Smooth muscle cell (in vitro differentiated cells): Measurements from ENCODE around the gene PTGDR2. TPM values are rescaled to one million over a fixed set of nuclear protein-coding genes. Genes with fewer than 3 reads are reported as not detected.
A peak's percentile ranks its signal among the peaks of the same experiment; 100 is the strongest.

Source experiments
- DNase-seq: peaks from one replicate; lab custom pipeline; 2025; ENCODE audit not compliant: unreplicated experiment; lab: John Stamatoyannopoulos, UW
- H2AFZ ChIP-seq: fragments of 200-600 bp; sonication (generic); 2 replicates; pipeline ENCODE4 v1.6.0; 2016; ENCODE audit warnings: antibody characterized with exemption, low read depth, mild to moderate bottlenecking
- H3F3A ChIP-seq: fragments of 200-600 bp; sonication (generic); 2 replicates; pipeline ENCODE4 v1.6.0; 2017; ENCODE audit warnings: antibody characterized with exemption, low read depth
- H3K27ac ChIP-seq: fragments of 200-600 bp; sonication (generic); 2 replicates; pipeline ENCODE4 v1.5.1; 2016; ENCODE audit warnings: low read depth, mild to moderate bottlenecking
- H3K27me3 ChIP-seq: fragments of 200-600 bp; sonication (generic); 2 replicates; pipeline ENCODE4 v1.6.1; 2016; ENCODE audit warnings: low read depth, mild to moderate bottlenecking
- H3K36me3 ChIP-seq: fragments of 200-600 bp; sonication (generic); 2 replicates; pipeline ENCODE4 v1.5.1; 2016; ENCODE audit warnings: low read depth
- H3K4me1 ChIP-seq: fragments of 200-600 bp; sonication (generic); 2 replicates; pipeline ENCODE4 v1.5.1; 2016; ENCODE audit warnings: low read depth
- H3K4me2 ChIP-seq: fragments of 200-600 bp; sonication (generic); 2 replicates; pipeline ENCODE4 v1.6.0; 2016; ENCODE audit warnings: mild to moderate bottlenecking
- H3K4me3 ChIP-seq: fragments of 200-600 bp; sonication (generic); 2 replicates; pipeline ENCODE4 v1.5.1; 2016; ENCODE audit warnings: mild to moderate bottlenecking
- H3K79me2 ChIP-seq: fragments of 200-600 bp; sonication (generic); 2 replicates; pipeline ENCODE4 v1.6.0; 2016; ENCODE audit warnings: low read depth, mild to moderate bottlenecking
- H3K9ac ChIP-seq: fragments of 200-600 bp; sonication (generic); 2 replicates; pipeline ENCODE4 v1.6.0; 2016; ENCODE audit warnings: low read depth
- H3K9me3 ChIP-seq: fragments of 200-600 bp; sonication (generic); replicated peaks from 2 replicates; pipeline ENCODE4 v1.5.1; 2016; ENCODE audit warnings: low read depth
- H4K20me1 ChIP-seq: fragments of 200-600 bp; sonication (generic); 2 replicates; pipeline ENCODE4 v1.6.0; 2016; ENCODE audit warnings: low read depth
- WGBS: methylation state at CpG from one replicate; pipeline ENCODE4 v1.1.7; 2016; ENCODE audit warnings: low lambda C conversion rate; 5-methylcytosine and 5-hydroxymethylcytosine counted together
- polyA plus RNA-seq: library from polyadenylated mRNA; unstranded; fragments of >200 nt; fragmentation: Nextera tagmentation; extraction: Ambion mirVana; gene quantifications from 2 replicates; pipeline ENCODE4 v1.2.1, GENCODE V29; 2016
- total RNA-seq: library from RNA; depleted of rRNA; stranded (reverse); fragments of >200 nt; gene quantifications from 2 replicates; pipeline ENCODE4 v1.2.3, GENCODE V29; 2014
- TF ChIP-seq, protein P1 (sequence below): fragments of 200-600 bp; sonication (generic); IDR thresholded peaks from 2 replicates; pipeline ENCODE4 v1.5.1; 2017; ENCODE audit warnings: borderline replicate concordance, mild to moderate bottlenecking, antibody characterized with exemption; ENCODE audit not compliant: insufficient read depth, poor library complexity, severe bottlenecking

The PTGDR2 gene
- total and polyA plus RNA-seq, 2 experiments from 2014 or later, result 0.04 to 0.08 TPM

GRCh38 chr11:60847896-60848295 lies 7.9 kb downstream of the PTGDR2 start:
- no peak overlapping the region for H2AFZ ChIP-seq
- H4K20me1 ChIP-seq, result no peaks in the 10 kb centered on the region
- DNase-seq, result no peak
- TF ChIP-seq, protein P1, sequence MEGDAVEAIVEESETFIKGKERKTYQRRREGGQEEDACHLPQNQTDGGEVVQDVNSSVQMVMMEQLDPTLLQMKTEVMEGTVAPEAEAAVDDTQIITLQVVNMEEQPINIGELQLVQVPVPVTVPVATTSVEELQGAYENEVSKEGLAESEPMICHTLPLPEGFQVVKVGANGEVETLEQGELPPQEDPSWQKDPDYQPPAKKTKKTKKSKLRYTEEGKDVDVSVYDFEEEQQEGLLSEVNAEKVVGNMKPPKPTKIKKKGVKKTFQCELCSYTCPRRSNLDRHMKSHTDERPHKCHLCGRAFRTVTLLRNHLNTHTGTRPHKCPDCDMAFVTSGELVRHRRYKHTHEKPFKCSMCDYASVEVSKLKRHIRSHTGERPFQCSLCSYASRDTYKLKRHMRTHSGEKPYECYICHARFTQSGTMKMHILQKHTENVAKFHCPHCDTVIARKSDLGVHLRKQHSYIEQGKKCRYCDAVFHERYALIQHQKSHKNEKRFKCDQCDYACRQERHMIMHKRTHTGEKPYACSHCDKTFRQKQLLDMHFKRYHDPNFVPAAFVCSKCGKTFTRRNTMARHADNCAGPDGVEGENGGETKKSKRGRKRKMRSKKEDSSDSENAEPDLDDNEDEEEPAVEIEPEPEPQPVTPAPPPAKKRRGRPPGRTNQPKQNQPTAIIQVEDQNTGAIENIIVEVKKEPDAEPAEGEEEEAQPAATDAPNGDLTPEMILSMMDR, result no peak
- no peak overlapping the region for H3K4me3 ChIP-seq
- H3K79me2 ChIP-seq, result peaks cover 12% of the 10 kb centered on the region
- H3K27ac ChIP-seq, result no peak overlapping the region
- no peaks in the 10 kb centered on the region for H3F3A ChIP-seq
- 95% methylated on average over 12 of the region's 12 CpGs for WGBS
- no peaks in the 10 kb centered on the region for H3K9me3 ChIP-seq
- H3K4me1 ChIP-seq, result peaks cover 17% of the 10 kb centered on the region
- H3K4me2 ChIP-seq, result no peak overlapping the region
- H3K36me3 ChIP-seq, result no peaks in the 10 kb centered on the region
- peaks cover 5% of the 10 kb centered on the region for H3K27me3 ChIP-seq
- H3K9ac ChIP-seq, result no peak overlapping the region

DNA sequence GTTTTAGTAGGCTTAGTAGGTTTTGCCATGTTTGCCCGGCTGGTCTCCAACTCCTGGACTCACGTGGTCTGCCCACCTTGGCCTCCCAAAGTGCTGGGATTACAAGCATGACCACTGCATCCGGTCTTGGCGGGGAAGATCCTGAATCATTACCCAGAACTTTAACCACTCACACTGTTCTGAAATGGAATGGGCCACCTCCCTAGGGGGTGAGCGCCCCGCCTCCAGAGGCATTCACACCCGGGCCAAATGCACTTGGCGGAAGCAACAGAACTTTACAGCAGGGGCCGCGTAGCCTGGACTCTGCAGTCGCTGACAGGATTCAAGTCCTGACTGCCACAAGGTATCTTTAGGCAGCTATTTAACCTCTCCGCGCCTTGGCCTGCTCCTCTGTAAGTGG lies 8.5 kb downstream of the PTGDR2 start:
- Histone ChIP-seq H3K79me2 (peaks cover 19% of the 10 kb centered on the region), H3K4me2 (no peak overlapping the region), H3K9ac (no peak overlapping the region), H2AFZ (no peak overlapping the region), H3K9me3 (no peaks in the 10 kb centered on the region), H4K20me1 (no peaks in the 10 kb centered on the region), H3K36me3 (no peaks in the 10 kb centered on the region), H3K4me1 (peaks cover 18% of the 10 kb centered on the region), H3K27me3 (peaks cover 4% of the 10 kb centered on the region), H3K27ac (no peak overlapping the region), H3K4me3 (no peak overlapping the region), H3F3A (no peaks in the 10 kb centered on the region)
- DNase-seq, result no peak
- WGBS, result 99% methylated on average over 13 of the region's 13 CpGs
- TF ChIP-seq, protein P1, result no peak

GRCh38 chr11:60845338-60845737 lies 10.4 kb downstream of the PTGDR2 start:
- no peak for DNase-seq
- Histone ChIP-seq H3K27me3 (no peaks in the 10 kb centered on the region), H3K9me3 (no peaks in the 10 kb centered on the region), H4K20me1 (no peaks in the 10 kb centered on the region), H3F3A (no peaks in the 10 kb centered on the region), H3K27ac (no peak overlapping the region), H3K9ac (no peak overlapping the region), H3K4me1 (peaks cover 18% of the 10 kb centered on the region), H2AFZ (no peak overlapping the region), H3K4me2 (no peak overlapping the region), H3K79me2 (peaks cover 21% of the 10 kb centered on the region), H3K36me3 (no peaks in the 10 kb centered on the region), H3K4me3 (no peak overlapping the region)
- WGBS, result 94% methylated on average over 8 of the region's 8 CpGs
- TF ChIP-seq, protein P1, result no peak

DNA sequence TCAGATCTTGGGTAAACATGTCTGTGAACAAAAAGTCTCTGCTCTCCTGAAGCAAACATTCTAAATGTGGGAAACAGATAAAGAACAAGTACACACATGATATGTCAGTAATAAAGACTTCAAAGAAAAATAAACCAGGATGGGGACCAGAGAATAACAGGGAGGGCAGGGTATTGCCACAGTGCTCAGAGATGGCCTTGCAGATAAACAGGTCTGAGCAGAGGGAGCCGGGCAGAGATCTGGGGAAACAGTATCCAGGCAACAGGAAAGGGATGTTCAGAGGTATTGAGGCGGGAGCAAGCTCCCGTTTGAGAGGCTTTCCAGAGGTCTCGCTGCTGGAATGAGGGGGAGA lies 10.9 kb downstream of the PTGDR2 start:
- Histone ChIP-seq H3K4me1 (peaks cover 18% of the 10 kb centered on the region), H3F3A (no peaks in the 10 kb centered on the region), H3K4me2 (peak overlapping the region; percentile 100), H3K79me2 (peaks cover 21% of the 10 kb centered on the region), H3K27me3 (no peaks in the 10 kb centered on the region), H3K9ac (peak overlapping the region; percentile 10), H2AFZ (no peak overlapping the region), H3K27ac (no peak overlapping the region), H3K36me3 (no peaks in the 10 kb centered on the region), H3K9me3 (no peaks in the 10 kb centered on the region), H3K4me3 (no peak overlapping the region), H4K20me1 (no peaks in the 10 kb centered on the region)
- DNase-seq, result no peak
- WGBS, result 78% methylated on average over 4 of the region's 4 CpGs
- TF ChIP-seq, protein P1, result no peak
